HepG2 (cell line): Measurements from ENCODE around the gene BIRC3. TPM values are rescaled to one million over a fixed set of nuclear protein-coding genes. Genes with fewer than 3 reads are reported as not detected.
A peak's percentile ranks its signal among the peaks of the same experiment; 100 is the strongest.

ENCODE experiments used
- ATAC-seq: fragments of 200-7000 bp; cut with Tn5 transposase; 3 replicates; pipeline ENCODE4 v1.9.1; 2020; ENCODE audit warnings: mild to moderate bottlenecking, moderate library complexity
- Bru-seq: library from RNA; stranded (reverse); fragments of 400-500 nt; gene quantifications from one replicate; lab custom pipeline; 2021; lab: Mats Ljungman, UMichigan
- BruChase-seq, 2 experiments: library from RNA; stranded (reverse); fragments of 400-500 nt; gene quantifications; one replicate each; lab custom pipeline; 2021; lab: Mats Ljungman, UMichigan
- BruUV-seq: library from RNA; stranded (reverse); fragments of 400-500 nt; replicated peaks from 2 replicates; lab custom pipeline; 2021; lab: Mats Ljungman, UMichigan
- CTCF ChIA-PET: fragments of 300-600 bp; formaldehyde crosslinking; extraction: SDS; loops from one replicate; lab custom pipeline; 2021; ENCODE audit warnings: low total read pairs, inconsistent platforms, low intra/inter-chr PET ratio; lab: Yijun Ruan, JAX
- POLR2A ChIA-PET: fragments of 350-600 bp; sonication (Branson Sonifier 250); formaldehyde crosslinking; loops from one replicate; lab custom pipeline; 2020; ENCODE audit warnings: antibody characterized with exemption, inconsistent platforms; lab: Yijun Ruan, JAX
- DNase-seq: peaks from one replicate; pipeline ENCODE4 v3.0.0-alpha.2; 2015; ENCODE audit warnings: low spot score
- FAIRE-seq: peaks from 3 replicates; lab custom pipeline; 2011; peaks lifted over from hg19 to GRCh38; lab: Jason Lieb, UNC
- H2AFZ ChIP-seq: one replicate; pipeline ENCODE4 v1.6.1; 2011; ENCODE audit warnings: low read length, inconsistent platforms
- H3K27ac ChIP-seq: fragments of 300-600 bp; 3 replicates; pipeline ENCODE4 v1.8.0; 2011; ENCODE audit warnings: mixed run types, mild to moderate bottlenecking, mixed read lengths, low read length, inconsistent platforms; ENCODE audit not compliant: insufficient read depth; ENCODE audit errors: extremely low read length
- H3K27me3 ChIP-seq, 2 experiments: fragments of 200-600 bp in 1 of 2; 2 replicates in 1 of 2; 3 replicates in 1 of 2; pipeline versions ENCODE4 v1.6.0 to v1.8.0; 2011; ENCODE audit warnings: low read length in 2 of 2, mild to moderate bottlenecking in 2 of 2, moderate library complexity in 2 of 2, inconsistent platforms in 1 of 2; ENCODE audit not compliant: insufficient read depth in 2 of 2, control insufficient read depth in 1 of 2
- H3K36me3 ChIP-seq, 2 experiments: fragments of 200-600 bp in 1 of 2; replicated peaks in 1 of 2; 2 replicates in 1 of 2; 3 replicates in 1 of 2; pipeline versions ENCODE4 v1.5.1 to v1.8.0; 2011; ENCODE audit warnings: low read length in 2 of 2, inconsistent platforms in 1 of 2; ENCODE audit not compliant: insufficient read depth in 2 of 2, control insufficient read depth in 1 of 2
- H3K4me1 ChIP-seq: 2 replicates; pipeline ENCODE4 v1.5.1; 2012; ENCODE audit warnings: low read length, inconsistent platforms; ENCODE audit not compliant: insufficient read depth
- H3K4me2 ChIP-seq: 2 replicates; pipeline ENCODE4 v1.6.0; 2011; ENCODE audit warnings: low read depth, low read length, inconsistent platforms
- H3K4me3 ChIP-seq, 3 experiments: fragments of 200-600 bp in 1 of 3; sonication (generic), shearing (Covaris generic) in 1 of 3; replicated peaks in 1 of 3; 2 replicates each; pipeline ENCODE4 v1.5.1; 2011 to 2016; ENCODE audit warnings: low read length in 3 of 3, inconsistent platforms in 2 of 3, low read depth in 2 of 3, mild to moderate bottlenecking in 2 of 3, control low read depth in 1 of 3, mixed read lengths in 1 of 3; ENCODE audit not compliant: insufficient read depth in 1 of 3
- H3K79me2 ChIP-seq: one replicate; pipeline ENCODE4 v1.6.1; 2011; ENCODE audit warnings: low read length, inconsistent platforms; ENCODE audit not compliant: insufficient read depth
- H3K9ac ChIP-seq: 2 replicates; pipeline ENCODE4 v1.6.0; 2011; ENCODE audit warnings: mild to moderate bottlenecking, low read depth, low read length, inconsistent platforms; ENCODE audit not compliant: insufficient read depth
- H3K9me3 ChIP-seq: 2 replicates; pipeline ENCODE4 v1.5.1; 2012; ENCODE audit warnings: mild to moderate bottlenecking, low read length
- H4K20me1 ChIP-seq: 2 replicates; pipeline ENCODE4 v1.6.0; 2011; ENCODE audit warnings: inconsistent platforms, mild to moderate bottlenecking, low read length, moderate library complexity; ENCODE audit not compliant: insufficient read depth
- AKAP8 ChIP-seq: sonication (generic); formaldehyde crosslinking; IDR thresholded peaks from 2 replicates; pipeline ENCODE4 v1.5.1; 2020; ENCODE audit warnings: mild to moderate bottlenecking, missing genetic modification reagents
- ARNT2 ChIP-seq: sonication (generic); formaldehyde crosslinking; IDR thresholded peaks from 2 replicates; pipeline ENCODE4 v1.8.0; 2022; ENCODE audit warnings: mild to moderate bottlenecking, low read depth, missing genetic modification reagents, moderate library complexity
- CEBPG ChIP-seq: IDR thresholded peaks from 2 replicates; pipeline ENCODE4 v1.6.1; 2016
- KDM1A ChIP-seq: IDR thresholded peaks from 2 replicates; pipeline ENCODE4 v1.6.1; 2016; ENCODE audit warnings: missing compliant biosample characterization
- MTF1 ChIP-seq: sonication (generic); formaldehyde crosslinking; IDR thresholded peaks from 2 replicates; pipeline ENCODE4 v1.5.0; 2020; ENCODE audit warnings: missing genetic modification reagents
- NFKBIZ ChIP-seq: IDR thresholded peaks from 2 replicates; pipeline ENCODE4 v1.6.1; 2018; ENCODE audit warnings: missing genetic modification reagents, missing compliant biosample characterization
- POLR2AphosphoS2 ChIP-seq: IDR thresholded peaks from 2 replicates; pipeline ENCODE4 v1.6.1; 2011; ENCODE audit warnings: low read depth, low read length, improper control_type of control experiment
- PTBP1 ChIP-seq: fragments of 200-400 bp; formaldehyde crosslinking; IDR thresholded peaks from 2 replicates; pipeline ENCODE4 v1.6.1; 2018; ENCODE audit warnings: low read length, low read depth; ENCODE audit not compliant: poor library complexity, severe bottlenecking
- RBAK ChIP-seq: sonication (generic); formaldehyde crosslinking; IDR thresholded peaks from 2 replicates; pipeline ENCODE4 v1.5.1; 2020; ENCODE audit warnings: mild to moderate bottlenecking, missing genetic modification reagents
- RBM39 ChIP-seq: fragments of 200-400 bp; formaldehyde crosslinking; IDR thresholded peaks from one replicate; pipeline ENCODE4 v1.6.1; 2018; ENCODE audit warnings: antibody characterized with exemption, mild to moderate bottlenecking, low read depth, low read length; ENCODE audit not compliant: poor library complexity, severe bottlenecking
- SMYD3 ChIP-seq: sonication (generic); formaldehyde crosslinking; IDR thresholded peaks from 2 replicates; pipeline ENCODE4 v1.8.1; 2023; ENCODE audit warnings: mild to moderate bottlenecking, missing genetic modification reagents
- SNAPC5 ChIP-seq: sonication (generic); formaldehyde crosslinking; IDR thresholded peaks from 2 replicates; pipeline ENCODE4 v1.8.1; 2023; ENCODE audit warnings: mild to moderate bottlenecking, missing genetic modification reagents, borderline replicate concordance
- SSRP1 ChIP-seq: IDR thresholded peaks from 2 replicates; pipeline ENCODE4 v1.6.1; 2016; ENCODE audit warnings: control low read depth
- SUZ12 ChIP-seq: fragments of 150-350 bp; IDR thresholded peaks from 2 replicates; pipeline ENCODE4 v1.6.1; 2014; ENCODE audit warnings: low read depth, low read length
- TBL1XR1 ChIP-seq: fragments of 150-350 bp; IDR thresholded peaks from 2 replicates; pipeline ENCODE4 v1.6.1; 2014; ENCODE audit warnings: borderline replicate concordance, low read length; ENCODE audit not compliant: partially characterized antibody
- ZBTB7A ChIP-seq: sonication (generic); formaldehyde crosslinking; IDR thresholded peaks from 2 replicates; pipeline ENCODE4 v1.8.0; 2022; ENCODE audit warnings: mild to moderate bottlenecking, missing genetic modification reagents
- ZNF235 ChIP-seq: sonication (generic); formaldehyde crosslinking; IDR thresholded peaks from 2 replicates; pipeline ENCODE4 v1.8.1; 2023; ENCODE audit warnings: mild to moderate bottlenecking, missing genetic modification reagents, borderline replicate concordance
- ZNF441 ChIP-seq: sonication (generic); formaldehyde crosslinking; IDR thresholded peaks from 2 replicates; pipeline ENCODE4 v1.7.0; 2021; ENCODE audit warnings: missing genetic modification reagents, borderline replicate concordance
- ZNF460 ChIP-seq: sonication (generic); formaldehyde crosslinking; IDR thresholded peaks from 2 replicates; pipeline ENCODE4 v1.5.1; 2020; ENCODE audit warnings: missing genetic modification reagents, mild to moderate bottlenecking, borderline replicate concordance
- ZNF562 ChIP-seq: sonication (generic); formaldehyde crosslinking; IDR thresholded peaks from 2 replicates; pipeline ENCODE4 v1.8.0; 2022; ENCODE audit warnings: missing genetic modification reagents, borderline replicate concordance
- ZNF660 ChIP-seq: sonication (generic); formaldehyde crosslinking; IDR thresholded peaks from 2 replicates; pipeline ENCODE4 v1.5.1; 2020; ENCODE audit warnings: mild to moderate bottlenecking, low read depth, missing genetic modification reagents, borderline replicate concordance
- WGBS: methylation state at CpG from one replicate; pipeline ENCODE4 v1.1.6; 2017; ENCODE audit warnings: low lambda C conversion rate; 5-methylcytosine and 5-hydroxymethylcytosine counted together
- in situ Hi-C: cut with HindIII; loops from 2 replicates; pipeline ENCODE4 v1.10.0; 2017; ENCODE audit warnings: low pct_unique_long_range_greater_than_20kb; ENCODE audit not compliant: extremely low pct_ligation_motif_present
- intact Hi-C: fragments of 100-400 bp; cut with micrococcal nuclease; formaldehyde crosslinking; loops from one replicate; pipeline ENCODE4 v1.10.0; 2022; ENCODE audit not compliant: unreplicated experiment
- long read RNA-seq, 2 experiments: library from RNA in 1 of 2; library from polyadenylated mRNA in 1 of 2; stranded (forward) in 1 of 2; unstranded in 1 of 2; transcript quantifications; one replicate each; pipeline ENCODE4 v2.0.0, GENCODE V29; 2019 to 2022
- polyA minus RNA-seq, 3 experiments: library from RNA; depleted of rRNA, polyadenylated mRNA; stranded (reverse); fragments of >200 nt; gene quantifications; 2 replicates each; pipeline ENCODE4 v1.2.3, GENCODE V29; 2011; ENCODE audit warnings: low replicate concordance in 1 of 3
- polyA plus RNA-seq, 8 experiments: library from polyadenylated mRNA; depleted of rRNA in 3 of 8; stranded (reverse) in 7 of 8; unstranded in 1 of 8; fragments of >200 nt; fragmentation: Illumina TruSeq in 4 of 8; extraction: Trizol in 4 of 8; gene quantifications; 2 replicates each; pipeline versions ENCODE4 v1.2.1 to v1.2.3, GENCODE V29; 2011 to 2016; ENCODE audit warnings: low read depth in 4 of 8, missing spikeins in 1 of 8, mixed read lengths in 1 of 8; ENCODE audit not compliant: insufficient read depth in 1 of 8
- total RNA-seq, 5 experiments: library from RNA; depleted of rRNA; stranded (reverse); fragments of >200 nt; fragmentation: Illumina TruSeq; extraction: Trizol; gene quantifications; 2 replicates each; pipeline ENCODE4 v1.2.3, GENCODE V29; 2016; ENCODE audit warnings: low read depth in 1 of 5

Gene BIRC3
- total RNA-seq (2016; rRNA removed; fragmentation: Illumina TruSeq; extraction: Trizol) (4.2 and 7.5 TPM in 2 replicates), polyA plus RNA-seq (2011; rRNA removed) (0.41 and 0.50 TPM in 2 replicates), polyA minus RNA-seq (2011; rRNA and poly(A)+ RNA removed; ENCODE audit: low replicate concordance) (0.10 and 3.6 TPM in 2 replicates), Bru-seq, nascent RNA (percentile 44 among the genes with signal in this experiment), BruChase-seq, experiment 1, labeled RNA remaining after a 6-hour chase (percentile 57 among the genes with signal in this experiment), BruChase-seq, experiment 2, labeled RNA remaining after a 2-hour chase (percentile 57 among the genes with signal in this experiment)
- total RNA-seq (2016; cell fraction: cytosol; rRNA removed; fragmentation: Illumina TruSeq; extraction: Trizol; ENCODE audit: low read depth): 0.40 and 0.71 TPM in 2 replicates
- total RNA-seq (2016; cell fraction: insoluble cytoplasmic fraction; rRNA removed; fragmentation: Illumina TruSeq; extraction: Trizol): 4.6 and 6.5 TPM in 2 replicates
- 2.8 and 3.6 TPM in 2 replicates for total RNA-seq (2016; cell fraction: membrane; rRNA removed; fragmentation: Illumina TruSeq; extraction: Trizol)
- total RNA-seq (2016; cell fraction: nucleus; rRNA removed; fragmentation: Illumina TruSeq; extraction: Trizol): 2.7 and 2.9 TPM in 2 replicates
- polyA plus RNA-seq (2011; cell fraction: cytosol; rRNA removed): 0.21 and 0.51 TPM in 2 replicates
- 0.18 and 0.52 TPM in 2 replicates for polyA plus RNA-seq (2011; cell fraction: nucleus; rRNA removed)
- 0.56 and 1.1 TPM in 2 replicates for polyA plus RNA-seq (2012)
- 0.20 TPM in 2 replicates for polyA plus RNA-seq (2016; cell fraction: cytosol; fragmentation: Illumina TruSeq; extraction: Trizol; ENCODE audit: low read depth)
- polyA plus RNA-seq (2016; cell fraction: insoluble cytoplasmic fraction; fragmentation: Illumina TruSeq; extraction: Trizol; ENCODE audit: low read depth): 4.2 and 5.5 TPM in 2 replicates
- 1.1 and 1.2 TPM in 2 replicates for polyA plus RNA-seq (2016; cell fraction: membrane; fragmentation: Illumina TruSeq; extraction: Trizol; ENCODE audit: low read depth)
- polyA plus RNA-seq (2016; cell fraction: nucleus; fragmentation: Illumina TruSeq; extraction: Trizol; ENCODE audit: insufficient read depth, low read depth): 2.7 and 3.7 TPM in 2 replicates
- 0.99 and 1.6 TPM in 2 replicates for polyA minus RNA-seq (2011; cell fraction: cytosol; rRNA and poly(A)+ RNA removed)
- polyA minus RNA-seq (2011; cell fraction: nucleus; rRNA and poly(A)+ RNA removed): 0.52 and 1.2 TPM in 2 replicates
- long read RNA-seq, experiment 1, partial matches to known transcripts: 3 of 3 reads
- long read RNA-seq, experiment 1, other reads (novel, unspliced or antisense): 0 of 3 reads
- long read RNA-seq, experiment 2: 0 reads

- Histone ChIP-seq H3K4me1 (peaks cover 29% of the 10 kb centered on the region), H3K9ac (peak within 1 kb of the TSS; percentile 54), H3K79me2 (no peaks in the 10 kb centered on the region), H4K20me1 (no peaks in the 10 kb centered on the region), H3K27ac (no peak within 1 kb of the TSS), H3K36me3 (no peaks in the 10 kb centered on the region), H2AFZ (peak within 1 kb of the TSS; percentile 95), H3K27me3 (no peaks in the 10 kb centered on the region), H3K4me2 (peak within 1 kb of the TSS; percentile 97), H3K9me3 (no peaks in the 10 kb centered on the region), H3K4me3 (peak within 1 kb of the TSS; percentile 59 to 80 (median 70))
- 2% methylated on average over 22 of the region's 34 CpGs for WGBS
- FAIRE-seq (peak; percentile 70), DNase-seq (peak; percentile 78), ATAC-seq (peak; percentile 98)
- ChIA-PET POLR2A (no interaction called here), CTCF (no interaction called here)
- intact Hi-C loops (loop anchor here (2.0 kb wide), 1 partner anchor 30 kb away; the partner anchor contains the start of gene BIRC2), in situ Hi-C loops (no loop called here)
- BruUV-seq: no TSS peak
- TF ChIP-seq SSRP1 (CRISPR knock-in tag): no peak
- TF ChIP-seq POLR2AphosphoS2: no peak
- TF ChIP-seq ARNT2: no peak
- TF ChIP-seq ZNF441 (CRISPR knock-in tag): 0 out of 2 replicates have a peak, but pooled peaks have one; percentile 46
- no peak for TF ChIP-seq TBL1XR1
- TF ChIP-seq SUZ12: no peak
- no peak for TF ChIP-seq SMYD3 (CRISPR knock-in tag)
- TF ChIP-seq RBAK (CRISPR knock-in tag): no peak
- TF ChIP-seq NFKBIZ (CRISPR knock-in tag): no peak
- no peak; the same call in 1 of the 2 replicates for TF ChIP-seq ZNF460
- no peak for TF ChIP-seq ZNF660 (CRISPR knock-in tag)
- no peak for TF ChIP-seq ZNF562 (CRISPR knock-in tag)
- TF ChIP-seq PTBP1: no peak
- TF ChIP-seq CEBPG (CRISPR knock-in tag): no peak
- TF ChIP-seq SNAPC5 (CRISPR knock-in tag): no peak; the same call in 1 of the 2 replicates
- TF ChIP-seq KDM1A (CRISPR knock-in tag): no peak
- TF ChIP-seq MTF1 (CRISPR knock-in tag): no peak
- TF ChIP-seq AKAP8 (CRISPR knock-in tag): no peak
- no peak for TF ChIP-seq RBM39
- TF ChIP-seq ZBTB7A: peak; percentile 63; the same call in 1 of the 2 replicates
- no peak for TF ChIP-seq ZNF235 (CRISPR knock-in tag)
These were observed at the start of gene BIRC3 for GRCh38 chr11:102317099-102317767. Gene BIRC3 (plus strand): TSS chr11:102317484. CDS start chr11:102324510, 7,026 bp downstream.
